ENCODE measurements around the gene COPB1. TPM values are rescaled to one million over a fixed set of nuclear protein-coding genes. Genes with fewer than 3 reads are reported as not detected.
A peak's percentile ranks its signal among the peaks of the same experiment; 100 is the strongest.

The COPB1 gene
- total and polyA plus RNA-seq, 2 of the 13 experiments (the other 11 are each of a cell fraction or from before 2014, with no cell fraction given) = 114 to 195 TPM

DNA sequence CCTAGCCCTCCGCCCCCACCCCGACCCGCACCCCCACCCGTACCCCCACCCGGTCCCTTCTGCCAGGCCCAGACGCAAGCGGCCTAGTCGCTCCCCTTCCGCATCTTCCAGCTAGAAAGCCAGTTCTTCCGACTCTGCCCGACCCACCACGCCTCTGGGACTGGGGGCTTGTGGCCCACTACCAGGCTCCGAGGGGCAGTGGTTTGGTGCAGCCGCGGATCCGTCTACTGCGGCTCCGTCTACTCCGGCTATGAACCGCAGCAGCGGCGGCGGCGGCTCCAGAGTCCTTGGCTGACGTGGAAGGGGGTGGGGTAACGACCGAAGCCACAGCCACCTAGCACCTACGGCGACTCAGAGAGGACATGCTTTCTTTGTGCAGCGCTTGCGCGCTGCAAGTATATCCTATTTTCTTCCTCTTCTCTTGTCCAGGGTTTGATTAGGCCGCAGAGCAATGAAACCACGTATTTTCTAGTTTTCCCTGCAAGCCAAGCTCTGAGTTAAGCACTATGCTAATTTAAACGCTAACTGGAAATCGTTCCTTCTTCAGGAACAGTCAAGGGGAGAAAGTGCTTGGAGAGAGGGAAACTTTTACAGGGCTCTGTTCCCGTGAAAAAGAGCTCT, at the start of gene COPB1 (continued):
- TF ChIP-seq, protein P1, sequence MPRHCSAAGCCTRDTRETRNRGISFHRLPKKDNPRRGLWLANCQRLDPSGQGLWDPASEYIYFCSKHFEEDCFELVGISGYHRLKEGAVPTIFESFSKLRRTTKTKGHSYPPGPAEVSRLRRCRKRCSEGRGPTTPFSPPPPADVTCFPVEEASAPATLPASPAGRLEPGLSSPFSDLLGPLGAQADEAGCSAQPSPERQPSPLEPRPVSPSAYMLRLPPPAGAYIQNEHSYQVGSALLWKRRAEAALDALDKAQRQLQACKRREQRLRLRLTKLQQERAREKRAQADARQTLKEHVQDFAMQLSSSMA (CRISPR knock-in tag; IDR thresholded peaks at IDR 0.05) = no peak
- TF ChIP-seq, protein P2, sequence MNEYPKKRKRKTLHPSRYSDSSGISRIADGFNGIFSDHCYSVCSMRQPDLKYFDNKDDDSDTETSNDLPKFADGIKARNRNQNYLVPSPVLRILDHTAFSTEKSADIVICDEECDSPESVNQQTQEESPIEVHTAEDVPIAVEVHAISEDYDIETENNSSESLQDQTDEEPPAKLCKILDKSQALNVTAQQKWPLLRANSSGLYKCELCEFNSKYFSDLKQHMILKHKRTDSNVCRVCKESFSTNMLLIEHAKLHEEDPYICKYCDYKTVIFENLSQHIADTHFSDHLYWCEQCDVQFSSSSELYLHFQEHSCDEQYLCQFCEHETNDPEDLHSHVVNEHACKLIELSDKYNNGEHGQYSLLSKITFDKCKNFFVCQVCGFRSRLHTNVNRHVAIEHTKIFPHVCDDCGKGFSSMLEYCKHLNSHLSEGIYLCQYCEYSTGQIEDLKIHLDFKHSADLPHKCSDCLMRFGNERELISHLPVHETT (CRISPR knock-in tag; conservative IDR thresholded peaks at IDR 0.05) = 0 out of 2 replicates have a peak, but pooled peaks have one; percentile 54
- no peak for TF ChIP-seq MLLT10 (CRISPR knock-in tag; IDR thresholded peaks at IDR 0.05)
- TF ChIP-seq PPARG (CRISPR knock-in tag; conservative IDR thresholded peaks at IDR 0.05) = no peak
- TF ChIP-seq, protein P3, sequence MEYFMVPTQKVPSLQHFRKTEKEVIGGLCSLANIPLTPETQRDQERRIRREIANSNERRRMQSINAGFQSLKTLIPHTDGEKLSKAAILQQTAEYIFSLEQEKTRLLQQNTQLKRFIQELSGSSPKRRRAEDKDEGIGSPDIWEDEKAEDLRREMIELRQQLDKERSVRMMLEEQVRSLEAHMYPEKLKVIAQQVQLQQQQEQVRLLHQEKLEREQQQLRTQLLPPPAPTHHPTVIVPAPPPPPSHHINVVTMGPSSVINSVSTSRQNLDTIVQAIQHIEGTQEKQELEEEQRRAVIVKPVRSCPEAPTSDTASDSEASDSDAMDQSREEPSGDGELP (IDR thresholded peaks at IDR 0.05; ENCODE audit: borderline replicate concordance, low read depth) = no peak; the same call in 1 of the 2 replicates
- TF ChIP-seq ZSCAN29 (CRISPR knock-in tag; conservative IDR thresholded peaks at IDR 0.05) = peak; percentile 45; the same call in 1 of the 2 replicates
- TF ChIP-seq ZNF781 (CRISPR knock-in tag; IDR thresholded peaks at IDR 0.05; ENCODE audit: borderline replicate concordance, not compliant biosample characterization) = no peak
- peak; percentile 50; the same call in 1 of the 2 replicates for TF ChIP-seq ERF (CRISPR knock-in tag; IDR thresholded peaks at IDR 0.05)
- TF ChIP-seq CENPX (CRISPR knock-in tag; IDR thresholded peaks at IDR 0.05) = no peak
- TF ChIP-seq GTF3A (CRISPR knock-in tag; conservative IDR thresholded peaks at IDR 0.05) = no peak
- TF ChIP-seq, protein P4, sequence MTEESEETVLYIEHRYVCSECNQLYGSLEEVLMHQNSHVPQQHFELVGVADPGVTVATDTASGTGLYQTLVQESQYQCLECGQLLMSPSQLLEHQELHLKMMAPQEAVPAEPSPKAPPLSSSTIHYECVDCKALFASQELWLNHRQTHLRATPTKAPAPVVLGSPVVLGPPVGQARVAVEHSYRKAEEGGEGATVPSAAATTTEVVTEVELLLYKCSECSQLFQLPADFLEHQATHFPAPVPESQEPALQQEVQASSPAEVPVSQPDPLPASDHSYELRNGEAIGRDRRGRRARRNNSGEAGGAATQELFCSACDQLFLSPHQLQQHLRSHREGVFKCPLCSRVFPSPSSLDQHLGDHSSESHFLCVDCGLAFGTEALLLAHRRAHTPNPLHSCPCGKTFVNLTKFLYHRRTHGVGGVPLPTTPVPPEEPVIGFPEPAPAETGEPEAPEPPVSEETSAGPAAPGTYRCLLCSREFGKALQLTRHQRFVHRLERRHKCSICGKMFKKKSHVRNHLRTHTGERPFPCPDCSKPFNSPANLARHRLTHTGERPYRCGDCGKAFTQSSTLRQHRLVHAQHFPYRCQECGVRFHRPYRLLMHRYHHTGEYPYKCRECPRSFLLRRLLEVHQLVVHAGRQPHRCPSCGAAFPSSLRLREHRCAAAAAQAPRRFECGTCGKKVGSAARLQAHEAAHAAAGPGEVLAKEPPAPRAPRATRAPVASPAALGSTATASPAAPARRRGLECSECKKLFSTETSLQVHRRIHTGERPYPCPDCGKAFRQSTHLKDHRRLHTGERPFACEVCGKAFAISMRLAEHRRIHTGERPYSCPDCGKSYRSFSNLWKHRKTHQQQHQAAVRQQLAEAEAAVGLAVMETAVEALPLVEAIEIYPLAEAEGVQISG (CRISPR knock-in tag; IDR thresholded peaks at IDR 0.05) = peak; percentile 86
- TF ChIP-seq, protein P5, sequence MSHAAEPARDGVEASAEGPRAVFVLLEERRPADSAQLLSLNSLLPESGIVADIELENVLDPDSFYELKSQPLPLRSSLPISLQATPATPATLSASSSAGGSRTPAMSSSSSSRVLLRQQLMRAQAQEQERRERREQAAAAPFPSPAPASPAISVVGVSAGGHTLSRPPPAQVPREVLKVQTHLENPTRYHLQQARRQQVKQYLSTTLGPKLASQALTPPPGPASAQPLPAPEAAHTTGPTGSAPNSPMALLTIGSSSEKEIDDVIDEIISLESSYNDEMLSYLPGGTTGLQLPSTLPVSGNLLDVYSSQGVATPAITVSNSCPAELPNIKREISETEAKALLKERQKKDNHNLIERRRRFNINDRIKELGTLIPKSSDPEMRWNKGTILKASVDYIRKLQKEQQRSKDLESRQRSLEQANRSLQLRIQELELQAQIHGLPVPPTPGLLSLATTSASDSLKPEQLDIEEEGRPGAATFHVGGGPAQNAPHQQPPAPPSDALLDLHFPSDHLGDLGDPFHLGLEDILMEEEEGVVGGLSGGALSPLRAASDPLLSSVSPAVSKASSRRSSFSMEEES (CRISPR knock-in tag; IDR thresholded peaks at IDR 0.05) = 0 out of 2 replicates have a peak, but pooled peaks have one; percentile 28
- TF ChIP-seq ZNF343 (CRISPR knock-in tag; IDR thresholded peaks at IDR 0.05) = 0 out of 2 replicates have a peak, but pooled peaks have one; percentile 9
- no peak; the same call in 1 of the 2 replicates for TF ChIP-seq ZNF605 (CRISPR knock-in tag; IDR thresholded peaks at IDR 0.05)
- TF ChIP-seq HOXA5 (CRISPR knock-in tag; IDR thresholded peaks at IDR 0.05) = peak; percentile 67; the same call in 1 of the 2 replicates
- peak; percentile 44; the same call in 1 of the 2 replicates for TF ChIP-seq SP140L (CRISPR knock-in tag; IDR thresholded peaks at IDR 0.05; ENCODE audit: borderline replicate concordance)
- TF ChIP-seq SUZ12 (IDR thresholded peaks at IDR 0.05; ENCODE audit: low read depth, low read length) = no peak
- TF ChIP-seq ZNF607 (CRISPR knock-in tag; IDR thresholded peaks at IDR 0.05; ENCODE audit: borderline replicate concordance) = peak; percentile 69; the same call in 1 of the 2 replicates
- peak; percentile 76 for TF ChIP-seq ELF1 (CRISPR knock-in tag; IDR thresholded peaks at IDR 0.05)
- no peak for TF ChIP-seq PHF5A (CRISPR knock-in tag; IDR thresholded peaks at IDR 0.05; ENCODE audit: low read depth, unreplicated experiment)
- TF ChIP-seq, protein P6, sequence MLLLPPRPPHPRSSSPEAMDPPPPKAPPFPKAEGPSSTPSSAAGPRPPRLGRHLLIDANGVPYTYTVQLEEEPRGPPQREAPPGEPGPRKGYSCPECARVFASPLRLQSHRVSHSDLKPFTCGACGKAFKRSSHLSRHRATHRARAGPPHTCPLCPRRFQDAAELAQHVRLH (CRISPR knock-in tag; IDR thresholded peaks at IDR 0.05; ENCODE audit: borderline replicate concordance, low read depth) = peak; percentile 68; the same call in 1 of the 2 replicates
- TF ChIP-seq, protein P7, sequence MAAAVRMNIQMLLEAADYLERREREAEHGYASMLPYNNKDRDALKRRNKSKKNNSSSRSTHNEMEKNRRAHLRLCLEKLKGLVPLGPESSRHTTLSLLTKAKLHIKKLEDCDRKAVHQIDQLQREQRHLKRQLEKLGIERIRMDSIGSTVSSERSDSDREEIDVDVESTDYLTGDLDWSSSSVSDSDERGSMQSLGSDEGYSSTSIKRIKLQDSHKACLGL (CRISPR knock-in tag; IDR thresholded peaks at IDR 0.05) = no peak
